Nephron (organoid): Measurements from ENCODE around the gene MYOM1.
"Not testable (repeated sequence)": the region's sequence is repeated elsewhere in the genome, so short reads cannot be mapped to it uniquely, and the experiment has no call there.

Source experiments
- H3K27ac Mint-ChIP-seq, 3 experiments: 2 replicates each; pipeline ENCODE4 v1.8.0; 2020; ENCODE audit warnings: mixed read lengths in 3 of 3, mild to moderate bottlenecking in 2 of 3, moderate library complexity in 1 of 3
- H3K27me3 Mint-ChIP-seq: 2 replicates; pipeline ENCODE4 v1.8.0; 2021; ENCODE audit warnings: low read depth, mild to moderate bottlenecking, moderate library complexity, mixed read lengths
- H3K36me3 Mint-ChIP-seq: 2 replicates; pipeline ENCODE4 v1.8.0; 2020; ENCODE audit warnings: low read depth, mixed read lengths
- H3K4me1 Mint-ChIP-seq: 2 replicates; pipeline ENCODE4 v1.8.0; 2020; ENCODE audit warnings: mixed read lengths
- H3K4me3 Mint-ChIP-seq, 3 experiments: 2 replicates each; pipeline ENCODE4 v1.8.0; 2020; ENCODE audit warnings: mild to moderate bottlenecking in 3 of 3, mixed read lengths in 3 of 3, moderate library complexity in 2 of 3
- H3K9me3 Mint-ChIP-seq: 2 replicates; pipeline ENCODE4 v1.8.0; 2020; ENCODE audit warnings: mixed read lengths
- CTCF ChIP-seq, 3 experiments: fragments of 200-600 bp; sonication (generic); IDR thresholded peaks; one replicate each; pipeline ENCODE4 v1.5.0; 2021; ENCODE audit warnings: antibody characterized with exemption in 3 of 3; ENCODE audit not compliant: unreplicated experiment in 3 of 3

The MYOM1 gene

GRCh38 chr18:3230401-3231334, 10.9 kb upstream of the MYOM1 start:
- TF ChIP-seq CTCF (IDR thresholded peaks at IDR 0.05; ENCODE audit: unreplicated experiment in 3 of 3): no peak
- Mint-ChIP-seq H3K27ac (no peak overlapping the region), H3K36me3 (no peaks in the 10 kb centered on the region), H3K27me3 (no peaks in the 10 kb centered on the region), H3K9me3 (no peaks in the 10 kb centered on the region), H3K4me3 (no peak overlapping the region), H3K4me1 (peaks cover 10% of the 10 kb centered on the region)

GRCh38 chr18:3226048-3226447, 6.3 kb upstream of the MYOM1 start:
- H3K27ac Mint-ChIP-seq: no peak overlapping the region
- no peaks in the 10 kb centered on the region for H3K36me3 Mint-ChIP-seq
- peaks cover 10% of the 10 kb centered on the region for H3K4me1 Mint-ChIP-seq
- TF ChIP-seq CTCF (IDR thresholded peaks at IDR 0.05; ENCODE audit: unreplicated experiment in 3 of 3): no peak
- H3K27me3 Mint-ChIP-seq: no peaks in the 10 kb centered on the region
- H3K4me3 Mint-ChIP-seq: no peak overlapping the region
- H3K9me3 Mint-ChIP-seq: no peaks in the 10 kb centered on the region

GRCh38 chr18:3225588-3225987, 5.8 kb upstream of the MYOM1 start:
- Mint-ChIP-seq H3K36me3 (no peaks in the 10 kb centered on the region), H3K27me3 (no peaks in the 10 kb centered on the region), H3K27ac (peak overlapping the region in 1 of 3 experiments; percentile 6), H3K9me3 (no peaks in the 10 kb centered on the region), H3K4me1 (peaks cover 11% of the 10 kb centered on the region), H3K4me3 (no peak overlapping the region)
- no peak for TF ChIP-seq CTCF (IDR thresholded peaks at IDR 0.05; ENCODE audit: unreplicated experiment in 3 of 3)

GRCh38 chr18:3224223-3224622, 4.5 kb upstream of the MYOM1 start:
- H3K9me3 Mint-ChIP-seq: no peaks in the 10 kb centered on the region
- no peak for TF ChIP-seq CTCF (IDR thresholded peaks at IDR 0.05; ENCODE audit: unreplicated experiment in 3 of 3)
- no peak overlapping the region for H3K4me3 Mint-ChIP-seq
- H3K27ac Mint-ChIP-seq: no peak overlapping the region
- H3K4me1 Mint-ChIP-seq: peaks cover 24% of the 10 kb centered on the region
- H3K36me3 Mint-ChIP-seq: no peaks in the 10 kb centered on the region
- H3K27me3 Mint-ChIP-seq: no peaks in the 10 kb centered on the region

- Mint-ChIP-seq H3K9me3 (no peaks in the 10 kb centered on the region), H3K27me3 (no peaks in the 10 kb centered on the region), H3K36me3 (no peaks in the 10 kb centered on the region), H3K4me3 (no peak overlapping the region), H3K27ac (no peak overlapping the region), H3K4me1 (peaks cover 33% of the 10 kb centered on the region)
- no peak for TF ChIP-seq CTCF (IDR thresholded peaks at IDR 0.05; ENCODE audit: unreplicated experiment in 3 of 3)
Observed at GRCh38 chr18:3223356-3223755, 3.6 kb upstream of the MYOM1 start.

- Mint-ChIP-seq H3K27me3 (no peaks in the 10 kb centered on the region), H3K36me3 (no peaks in the 10 kb centered on the region), H3K9me3 (no peaks in the 10 kb centered on the region), H3K4me3 (no peak overlapping the region), H3K27ac (no peak overlapping the region), H3K4me1 (peaks cover 49% of the 10 kb centered on the region)
- no peak for TF ChIP-seq CTCF (IDR thresholded peaks at IDR 0.05; ENCODE audit: unreplicated experiment in 3 of 3)
Observed at GRCh38 chr18:3221496-3221895, 1.7 kb upstream of the MYOM1 start.

GRCh38 chr18:3220868-3221267, 1.1 kb upstream of the MYOM1 start:
- Mint-ChIP-seq H3K4me3 (peak overlapping the region in 1 of 3 experiments; percentile 37), H3K4me1 (peaks cover 50% of the 10 kb centered on the region)
- not testable (repeated sequence) for H3K9me3 Mint-ChIP-seq, H3K27me3 Mint-ChIP-seq, H3K36me3 Mint-ChIP-seq, H3K27ac Mint-ChIP-seq
